Activated CD8-positive, alpha-beta memory T cell treated with anti-CD3 and anti-CD28 coated beads for 24 hours (primary cell): ENCODE data around the gene MAP7D2.

ENCODE experiments used
- DNase-seq: peaks from one replicate; pipeline ENCODE4 v3.0.0-alpha.2; 2020

Gene MAP7D2

DNA sequence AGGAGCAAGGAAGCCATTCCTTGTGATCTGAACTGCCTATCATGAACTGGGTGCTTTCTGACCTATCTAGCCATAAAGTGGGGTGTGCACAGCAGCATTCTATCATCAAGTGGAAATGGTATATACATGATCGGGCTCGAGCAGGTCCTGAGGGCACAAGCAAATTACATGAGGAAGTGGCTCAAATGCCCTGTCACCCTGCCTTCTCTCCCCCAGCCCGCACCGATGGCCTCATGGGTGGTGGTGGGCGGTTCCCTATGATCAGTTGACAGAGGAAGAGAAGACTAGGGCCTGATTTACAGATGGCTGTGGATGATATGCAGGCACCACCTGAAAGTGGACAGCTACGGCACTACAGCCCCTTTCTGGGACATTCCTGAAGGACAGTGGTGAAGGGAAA lies 79.5 kb downstream of the MAP7D2 start:
- no peak for DNase-seq

DNA sequence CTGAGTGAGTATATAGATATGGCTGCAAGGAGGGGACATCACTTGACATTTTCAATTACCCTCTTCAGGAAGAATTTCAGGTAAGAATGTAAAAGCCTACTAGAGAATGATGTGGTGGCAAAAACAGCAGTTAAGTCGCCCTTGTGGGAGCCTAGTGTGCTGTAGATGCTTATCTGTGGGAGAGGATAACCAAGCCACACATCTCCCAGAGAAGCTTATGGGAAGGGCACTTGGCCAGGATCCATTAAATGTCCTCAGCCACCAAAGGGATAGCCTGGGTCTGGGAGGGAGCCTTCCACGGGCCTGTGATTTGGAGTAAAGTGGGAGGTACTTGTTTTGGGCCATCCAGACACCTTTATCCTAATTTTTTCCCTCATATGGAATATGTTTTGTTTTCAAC lies 84.5 kb downstream of the MAP7D2 start:
- DNase-seq: no peak

DNA sequence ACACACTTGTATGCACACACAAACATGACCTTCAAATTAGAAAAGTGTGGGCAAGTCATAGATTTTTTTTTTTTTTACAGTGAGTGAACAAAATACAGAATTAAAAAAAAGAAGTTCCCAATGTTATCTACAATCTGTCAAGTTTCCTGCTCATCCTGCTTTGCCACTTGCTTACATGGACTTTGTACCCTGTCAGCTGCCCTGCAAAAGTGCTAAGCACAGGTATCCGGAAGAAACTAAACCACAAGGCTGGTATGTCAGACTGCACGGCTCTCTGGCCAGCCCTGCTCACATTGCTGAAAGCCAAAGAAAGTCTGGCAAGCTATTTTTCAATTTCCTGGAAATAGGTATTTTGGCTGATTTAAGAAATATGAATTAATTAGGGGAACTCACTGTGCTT lies 87.0 kb downstream of the MAP7D2 start:
- DNase-seq: no peak

DNA sequence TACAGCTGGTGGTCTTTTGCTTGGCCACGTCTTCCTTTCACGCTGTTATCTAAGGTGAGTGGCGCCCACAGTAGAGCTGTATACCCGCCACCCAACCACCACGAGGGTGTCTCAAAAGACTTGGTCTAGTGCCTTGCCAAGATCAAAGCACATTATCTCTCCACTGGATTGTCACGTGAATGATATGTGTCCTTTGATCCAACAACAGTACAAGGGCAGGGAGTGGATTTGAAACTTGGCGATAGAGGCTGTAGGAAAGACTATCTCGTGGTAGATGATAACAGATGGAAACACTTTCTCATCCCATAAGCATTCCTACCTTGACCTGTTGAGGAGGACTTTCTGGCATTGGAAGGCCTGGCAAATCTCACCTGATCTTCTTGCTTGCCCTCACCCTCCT lies 88.1 kb downstream of the MAP7D2 start:
- DNase-seq: no peak

DNA sequence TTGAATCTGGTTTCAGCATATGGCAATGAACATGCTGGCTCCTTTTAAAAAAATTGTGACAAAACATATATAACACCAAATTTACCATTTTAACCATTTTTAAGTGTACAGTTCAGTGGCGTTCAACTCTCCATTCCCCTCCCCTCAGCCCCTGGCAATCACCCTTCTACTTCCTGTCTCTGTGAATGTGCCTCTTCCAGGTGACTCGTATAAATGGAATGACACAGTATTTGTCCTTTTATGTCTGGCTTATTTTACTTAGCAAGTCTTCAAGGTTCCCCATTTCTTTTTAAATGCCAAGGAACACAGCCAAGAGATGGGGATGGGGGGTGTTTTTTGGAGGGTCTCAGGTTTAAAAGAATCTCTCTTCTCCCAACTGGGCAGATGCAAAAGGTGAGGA lies 90.4 kb downstream of the MAP7D2 start:
- DNase-seq: no peak

DNA sequence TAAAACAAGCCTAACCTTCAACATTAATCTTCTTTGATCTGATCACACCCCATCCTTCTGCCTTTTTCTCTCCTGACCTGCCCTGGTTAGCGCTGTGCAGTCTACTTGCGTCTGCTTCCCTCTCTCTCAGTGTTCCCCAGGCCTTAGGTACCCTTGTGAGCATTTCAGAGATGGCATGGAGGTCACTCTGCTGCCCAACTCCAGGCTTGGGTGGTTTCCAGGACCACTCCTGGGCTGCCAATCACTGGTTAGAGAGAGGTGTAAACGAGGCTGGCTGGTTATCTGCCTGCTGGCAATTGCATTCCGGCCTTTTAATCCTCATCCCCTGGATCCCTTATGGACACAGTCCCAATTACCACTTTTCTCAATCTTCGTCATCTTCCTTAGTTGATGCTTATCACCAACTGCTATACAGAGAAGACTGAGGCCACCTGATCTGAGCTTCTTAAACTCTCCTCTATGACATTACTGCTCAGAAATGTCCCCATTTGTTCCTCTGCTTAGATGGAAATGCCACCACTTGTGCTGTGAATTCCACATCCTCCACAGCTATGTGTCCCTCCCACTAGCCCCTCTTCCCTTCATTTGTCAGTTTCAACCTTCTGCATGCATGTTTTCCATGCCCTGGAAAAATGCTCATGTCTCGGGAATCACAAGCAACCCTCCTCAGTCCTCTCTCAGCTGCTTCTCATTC lies 96.9 kb downstream of the MAP7D2 start:
- no peak for DNase-seq

DNA sequence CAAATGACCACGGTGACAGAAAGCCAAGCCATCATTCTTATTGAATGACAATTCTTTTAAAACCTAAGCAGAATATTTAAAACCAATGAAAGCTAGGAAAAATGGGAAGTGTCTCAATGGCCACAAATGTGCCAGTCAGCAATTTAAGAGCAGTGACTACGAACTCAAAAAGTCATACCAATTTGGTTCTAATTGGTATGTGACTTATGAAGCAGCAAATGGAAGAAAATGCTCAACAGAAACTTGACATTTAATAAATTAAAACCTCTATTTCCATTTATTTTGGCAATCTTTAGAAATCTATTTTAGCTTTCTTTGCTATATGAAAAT lies 100.1 kb downstream of the MAP7D2 start:
- no peak for DNase-seq

DNA sequence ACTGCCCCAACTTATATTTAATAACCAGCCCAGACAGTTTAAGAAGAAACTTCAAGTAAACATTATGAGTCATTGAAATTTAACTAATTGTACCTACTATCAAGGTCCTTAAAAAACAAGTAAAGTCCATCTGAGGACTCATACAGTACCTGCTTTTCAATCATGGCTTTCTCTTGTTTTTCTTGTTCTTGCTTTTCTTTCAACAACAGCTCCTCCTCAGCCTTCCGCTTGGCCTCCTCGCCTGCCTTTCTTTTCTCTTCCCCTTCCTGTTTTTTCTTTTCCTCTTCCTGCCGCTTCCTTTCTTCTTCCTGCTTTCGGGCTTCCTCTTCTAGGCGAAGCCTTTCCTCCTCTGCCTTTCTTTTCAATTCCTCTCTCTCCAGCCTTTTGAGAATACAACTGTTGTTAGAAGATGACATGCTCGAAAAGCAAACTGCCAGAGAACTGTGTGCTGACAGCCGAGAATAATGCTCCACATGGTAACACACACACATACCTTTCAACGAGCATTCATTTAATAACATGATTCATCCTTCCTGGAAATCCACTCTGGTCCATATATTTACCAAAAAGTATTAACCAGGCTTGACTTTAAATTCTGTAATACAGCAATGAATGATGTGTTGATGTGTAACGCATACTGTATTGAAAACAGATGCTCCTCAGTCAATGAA lies 100.6 kb downstream of the MAP7D2 start:
- DNase-seq: no peak

DNA sequence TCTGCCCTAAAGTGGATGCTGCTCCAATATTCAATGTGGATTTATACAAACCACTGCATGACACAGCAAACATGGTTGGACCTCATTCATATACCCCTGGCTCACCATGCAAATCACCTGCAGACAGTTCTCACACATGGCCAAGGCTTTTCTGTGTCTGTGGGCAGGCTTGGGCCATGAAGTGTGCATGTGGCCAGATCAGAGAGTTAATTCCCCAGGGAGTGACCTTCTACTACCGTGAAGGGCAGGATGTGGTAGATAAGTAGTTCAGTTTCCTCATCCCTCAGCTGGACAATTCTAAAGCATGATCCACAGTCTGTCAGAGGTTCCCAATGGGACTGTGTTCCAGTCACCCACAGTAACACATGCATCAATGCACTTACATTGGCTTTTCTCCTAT lies 101.3 kb downstream of the MAP7D2 start:
- DNase-seq: no peak

DNA sequence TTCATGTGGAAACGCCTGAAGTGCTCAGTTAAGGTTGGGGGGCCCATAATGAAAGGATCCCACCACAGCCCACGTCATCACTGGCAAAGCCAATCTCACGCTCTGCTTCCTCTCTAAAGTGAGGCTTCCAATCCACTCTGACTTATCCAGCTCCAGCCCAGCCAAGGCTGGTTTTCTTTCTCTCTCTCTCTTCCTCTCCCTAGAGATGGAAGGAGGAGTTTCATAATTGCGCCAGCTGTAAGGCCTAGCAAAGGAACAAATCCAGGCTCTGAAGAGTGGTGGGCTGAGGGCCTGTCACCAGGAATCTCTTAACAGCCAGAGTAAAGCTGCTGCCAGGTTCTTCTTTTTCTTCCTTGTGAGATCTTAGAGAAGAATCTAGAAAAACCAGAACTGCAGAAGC lies 105.1 kb downstream of the MAP7D2 start:
- DNase-seq: no peak

DNA sequence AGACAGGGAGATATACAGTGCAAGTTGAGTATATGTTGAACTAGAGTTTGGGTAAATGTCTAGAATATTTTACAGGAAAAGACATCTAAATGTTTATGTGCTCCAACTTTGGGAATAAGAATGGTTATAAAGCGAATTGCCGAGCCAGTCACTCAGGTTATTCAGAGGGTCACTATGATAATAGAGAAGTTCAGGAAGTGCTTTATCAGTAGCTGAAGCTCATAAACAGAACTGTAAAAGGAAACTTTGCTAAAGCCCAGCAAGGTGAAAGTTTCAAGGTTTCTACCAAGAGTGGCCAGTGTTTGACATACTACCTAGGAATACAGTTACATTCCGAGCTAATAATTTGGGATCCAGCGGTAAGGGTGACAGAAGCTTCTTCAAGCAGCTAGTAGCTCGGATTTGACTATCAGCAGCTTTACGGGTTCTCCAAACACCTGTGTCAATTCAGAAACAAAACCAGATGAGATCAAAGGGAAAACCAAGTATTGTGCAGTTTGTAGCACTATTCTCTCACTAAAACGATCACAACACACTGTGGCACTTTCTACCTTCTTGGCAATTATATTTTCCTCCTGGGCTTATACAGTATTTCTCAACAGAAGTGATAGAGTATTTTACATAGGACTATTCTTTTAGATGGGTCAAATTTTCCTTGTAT lies 108.6 kb downstream of the MAP7D2 start:
- no peak for DNase-seq

DNA sequence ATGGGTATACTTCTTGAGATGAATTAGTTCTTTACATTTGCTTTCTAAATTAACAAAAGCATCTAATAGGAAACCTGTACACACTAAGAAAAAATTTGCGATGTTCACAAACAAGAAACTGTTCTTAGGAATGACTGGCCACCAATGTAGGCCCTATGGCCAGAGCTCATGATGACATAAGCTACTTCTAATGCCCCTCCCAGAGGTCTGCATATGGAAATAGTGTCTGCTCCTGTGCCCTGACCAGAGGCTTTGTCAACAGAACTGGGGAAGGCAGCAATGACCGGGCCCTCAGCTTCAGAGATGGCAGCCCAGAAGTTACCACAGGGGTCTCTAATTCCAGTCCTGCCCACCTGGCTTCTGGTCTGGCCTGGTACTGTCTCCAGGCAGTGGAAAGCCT lies 110.8 kb downstream of the MAP7D2 start:
- DNase-seq: no peak

DNA sequence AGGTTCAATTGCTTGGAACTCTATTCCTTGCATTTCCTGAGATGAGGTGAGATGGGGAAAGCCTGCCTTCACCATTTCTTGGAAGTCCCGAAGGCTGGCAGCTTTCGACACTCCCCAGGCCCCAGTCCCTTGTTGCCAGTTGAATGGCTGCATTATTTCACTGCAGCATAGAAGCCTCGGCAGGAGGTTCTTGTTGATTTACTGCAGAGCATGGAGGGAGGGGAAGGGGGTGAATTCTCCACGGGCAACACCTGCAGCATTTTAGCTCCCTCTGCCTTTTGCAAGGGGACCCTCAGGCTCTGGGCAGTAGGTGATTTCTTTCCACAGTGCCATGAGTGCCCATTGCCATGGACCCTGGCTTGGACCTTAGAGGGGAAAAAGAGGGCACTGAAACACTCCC lies 115.1 kb downstream of the MAP7D2 start:
- no peak for DNase-seq

DNA sequence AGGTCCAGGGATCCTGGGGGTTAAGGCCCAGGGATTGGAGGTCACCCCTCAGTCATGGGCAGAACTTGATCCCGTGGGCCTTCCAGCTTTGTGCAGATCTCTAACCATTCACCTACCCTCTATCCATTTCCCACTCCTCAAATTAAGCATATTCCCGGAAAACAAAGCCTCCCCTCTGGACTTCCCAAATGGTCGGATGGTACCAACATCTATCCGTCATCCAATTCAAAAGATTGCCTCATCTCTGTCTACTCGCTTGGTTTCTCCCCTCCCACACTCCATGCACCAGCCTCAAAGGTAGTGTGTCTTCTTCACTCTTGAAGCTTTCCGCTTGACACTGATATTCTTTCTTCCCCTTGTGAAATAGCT lies 125.4 kb downstream of the MAP7D2 start:
- no peak for DNase-seq

DNA sequence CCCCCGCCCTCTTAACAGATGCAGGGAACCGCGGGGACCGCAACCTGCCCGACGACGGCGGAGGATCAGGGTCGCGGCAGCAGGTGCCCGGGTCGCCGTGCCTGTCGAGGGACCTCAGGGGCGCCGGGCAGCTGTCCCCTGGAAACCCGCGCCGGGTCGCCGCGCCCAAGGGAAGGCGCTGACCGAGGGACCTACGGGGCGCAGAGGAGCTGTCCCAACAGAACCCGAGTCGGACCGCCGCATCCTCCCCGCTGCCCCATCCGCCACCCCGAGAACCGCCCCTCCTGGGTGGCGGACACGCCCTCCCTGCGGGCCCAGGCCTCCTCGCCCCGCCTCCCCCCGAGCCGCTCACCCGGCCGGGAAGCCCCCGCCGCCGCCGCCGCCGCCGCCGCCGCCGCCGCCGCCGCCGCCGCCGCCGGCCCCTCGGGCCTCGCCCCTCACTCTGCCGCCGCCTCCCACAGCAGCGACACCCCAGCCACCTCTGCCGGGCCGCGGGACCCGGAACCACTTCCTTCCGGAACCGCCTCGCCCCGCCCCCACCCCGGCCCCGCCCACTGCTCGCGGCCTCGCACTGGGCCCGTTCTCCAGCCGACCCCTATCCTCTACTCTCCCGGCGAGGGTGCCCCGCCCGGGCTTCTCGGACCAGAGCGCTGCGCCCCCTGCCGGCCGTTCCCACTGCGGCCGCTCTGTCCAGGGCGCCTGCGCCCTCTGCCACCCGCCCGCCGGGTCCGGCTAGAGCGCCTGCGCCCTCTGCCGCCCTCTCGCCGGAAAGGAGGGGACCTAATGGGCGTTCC lies 126.0 kb downstream of the MAP7D2 start, which contains the start of gene BCLAF3:
BCLAF3 (minus strand) TSS at position 506 of the 794 bp plus-strand sequence. CDS start 20,797 bp downstream, outside the sequence.
- peak; percentile 93 for DNase-seq

DNA sequence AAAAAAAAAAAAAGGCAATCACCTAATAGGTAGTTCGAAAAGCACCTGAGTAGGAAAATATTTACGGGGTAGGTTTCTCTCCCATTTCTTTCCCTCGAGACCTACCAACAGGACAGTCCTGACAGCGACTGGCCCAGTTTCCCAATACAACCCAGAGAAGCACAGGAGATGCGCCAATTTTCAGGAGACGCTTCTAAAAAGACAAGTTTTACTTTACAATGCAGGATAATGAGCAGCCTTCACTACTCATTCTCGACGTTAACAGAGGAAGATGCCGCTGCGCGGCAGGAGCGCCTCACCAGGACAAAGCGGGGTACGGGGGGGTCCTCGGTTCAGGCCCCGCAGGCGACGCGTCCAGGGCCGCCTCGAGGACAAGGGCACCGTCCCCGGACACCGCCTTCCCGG lies 126.6 kb downstream of the MAP7D2 start:
- DNase-seq: no peak

DNA sequence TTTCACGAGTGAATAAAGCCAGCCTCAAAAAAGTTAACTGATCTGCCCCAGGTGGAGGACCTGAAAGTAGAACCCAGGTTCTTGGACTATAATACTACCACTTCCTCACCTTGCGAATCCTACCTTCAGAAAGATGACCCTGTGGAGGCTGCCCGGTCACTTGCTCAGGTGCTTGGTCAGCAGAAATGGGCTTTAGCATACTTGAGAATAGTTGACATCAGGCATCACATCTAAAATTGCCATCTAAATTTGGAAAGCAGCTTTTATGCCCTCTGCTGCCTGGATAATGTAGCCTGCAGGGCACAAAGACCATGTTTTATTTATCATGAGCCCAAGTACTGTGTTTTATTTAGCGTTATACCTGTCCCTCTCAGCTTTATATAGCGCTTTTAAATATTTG lies 128.9 kb downstream of the MAP7D2 start:
- no peak for DNase-seq

DNA sequence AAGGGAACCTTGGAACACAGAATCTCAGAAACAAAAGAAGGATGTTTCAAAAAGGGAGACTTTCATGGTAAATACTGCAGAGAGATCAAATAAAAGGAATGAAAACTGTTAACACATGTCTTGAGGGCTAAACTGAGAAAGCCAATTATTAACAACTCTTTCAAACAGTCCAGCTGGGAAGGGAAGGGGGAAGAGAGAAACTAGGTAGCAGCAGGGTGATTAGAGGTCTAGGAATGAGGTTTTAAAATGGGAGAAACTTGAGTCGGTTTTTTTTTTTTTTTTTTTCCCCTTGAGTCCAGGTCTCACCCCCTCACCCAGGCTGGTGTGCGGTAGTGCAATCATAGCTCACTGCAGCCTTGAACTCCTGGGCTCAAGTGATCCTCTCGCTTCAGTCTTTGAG lies 130.2 kb downstream of the MAP7D2 start:
- DNase-seq: no peak

DNA sequence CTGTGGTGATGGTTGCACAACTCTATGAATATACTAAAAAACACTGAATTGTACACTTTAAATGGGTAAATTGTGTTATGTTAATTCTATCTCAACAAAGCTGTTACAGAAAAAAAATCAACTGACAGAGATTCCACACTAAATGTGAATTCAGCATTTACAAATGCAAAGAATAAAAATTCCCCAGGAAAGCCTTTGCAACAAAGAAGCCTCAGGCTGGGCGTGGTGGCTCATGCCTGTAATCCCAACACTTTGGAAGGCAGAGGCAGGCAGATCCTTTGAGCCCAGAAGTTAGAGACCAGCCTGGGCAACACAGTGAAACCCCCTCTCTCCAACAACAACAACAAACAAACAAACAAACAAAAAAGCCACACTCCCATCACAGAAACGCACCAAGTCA lies 134.8 kb downstream of the MAP7D2 start:
- DNase-seq: no peak

DNA sequence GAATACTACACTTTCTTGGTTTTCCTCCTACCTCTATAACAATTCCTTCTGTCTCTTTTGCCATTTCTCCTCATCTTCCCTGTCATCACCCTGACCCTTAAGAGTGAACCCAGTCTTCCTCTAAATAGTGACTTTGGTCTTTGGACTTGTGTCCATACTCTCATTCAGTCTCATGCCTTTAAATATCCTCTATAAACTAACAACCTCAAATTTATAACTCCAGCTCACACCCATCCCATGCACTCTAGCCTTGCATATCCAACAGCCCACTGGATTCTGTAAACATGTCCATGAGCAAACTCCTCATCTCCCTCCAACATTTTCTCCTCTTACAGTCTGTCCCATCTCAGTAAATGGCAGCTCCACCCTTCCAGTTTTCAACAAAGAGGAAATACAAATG lies 140.9 kb downstream of the MAP7D2 start:
- no peak for DNase-seq

DNA sequence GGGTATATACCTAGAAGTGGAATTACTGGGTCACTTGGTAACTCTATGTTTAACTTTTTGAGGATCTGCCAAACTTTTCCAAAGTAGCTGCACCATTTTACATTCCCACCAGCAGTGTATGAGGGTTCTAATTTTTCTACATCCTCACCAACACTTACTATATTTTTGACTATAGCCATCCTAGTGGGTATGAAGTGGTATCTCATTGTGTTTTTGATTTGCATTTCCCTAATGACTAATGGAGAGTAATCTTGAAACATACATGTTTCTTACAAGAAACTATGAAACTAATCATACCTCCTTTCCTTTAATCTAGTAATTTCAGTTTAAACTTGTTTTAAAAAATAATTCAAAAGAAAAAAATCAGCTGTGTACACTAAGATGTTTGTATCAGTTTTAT lies 143.7 kb downstream of the MAP7D2 start:
- no peak for DNase-seq

DNA sequence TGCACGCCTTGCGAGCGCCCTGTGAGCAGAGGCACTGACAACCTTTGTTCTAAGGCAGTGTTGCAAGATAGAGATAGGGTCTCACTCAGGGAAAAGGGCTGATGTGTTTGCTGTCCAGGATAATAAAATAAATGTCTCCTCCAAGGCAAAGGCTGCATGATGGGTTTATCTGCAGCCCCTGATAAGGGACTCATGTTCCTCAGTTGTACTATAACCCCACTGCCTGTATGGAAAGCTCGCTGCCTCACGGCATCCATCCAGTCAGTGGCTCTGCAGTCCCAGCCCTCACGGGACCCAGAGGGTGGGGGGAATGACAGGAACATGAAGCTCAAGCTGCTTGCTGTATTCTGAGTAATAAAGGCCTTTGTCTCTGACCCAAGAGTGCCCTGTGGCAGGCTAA lies 148.4 kb downstream of the MAP7D2 start:
- DNase-seq: no peak

DNA sequence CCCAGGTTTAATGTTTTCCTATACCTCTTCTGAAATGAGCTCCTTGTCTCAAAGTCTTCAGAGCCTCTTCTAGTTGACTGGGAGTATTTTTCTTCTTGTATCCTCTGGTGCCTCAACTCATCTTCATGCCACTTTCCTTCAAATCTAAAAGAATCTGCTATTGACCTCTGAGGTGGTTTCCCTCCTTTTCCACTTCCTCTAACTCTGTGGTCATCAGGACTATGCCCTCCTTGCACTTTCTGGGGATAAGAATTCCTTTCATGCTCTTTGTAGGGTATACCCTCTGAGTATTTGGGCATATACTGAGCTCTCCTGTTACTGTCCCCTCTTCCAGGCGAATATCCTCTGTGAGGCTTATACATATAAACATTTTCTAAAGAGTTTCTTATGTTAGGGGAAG lies 150.7 kb downstream of the MAP7D2 start:
- DNase-seq: no peak
